ENCODE data around the gene EBF3. TPM values are rescaled to one million over a fixed set of nuclear protein-coding genes. Genes with fewer than 3 reads are reported as not detected.

The EBF3 gene
- total RNA-seq, 1 experiment from 2014 or later = 56.2 TPM

DNA sequence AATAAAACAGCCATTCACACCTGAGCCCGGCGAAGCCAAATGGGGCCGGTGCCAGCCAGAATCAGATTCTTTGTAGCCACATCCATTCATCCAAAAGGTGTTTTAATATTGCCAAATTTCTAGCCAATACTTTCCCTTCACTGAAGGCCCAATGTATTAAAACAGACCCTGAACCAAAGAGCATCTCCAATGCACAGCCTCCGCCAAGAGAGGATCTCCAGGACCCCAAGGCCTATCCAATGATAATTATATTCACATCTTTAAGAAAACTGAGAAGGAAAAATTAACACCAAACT is 12.2 kb downstream of the EBF3 start:
- Histone ChIP-seq H3K36me3 (ENCODE audit: insufficient read depth, low read length, poor library complexity, severe bottlenecking) (peaks cover 18% of the 10 kb centered on the region), H3K27ac (ENCODE audit: low read depth, low read length, poor library complexity, severe bottlenecking) (peak overlapping the region; percentile 75), H3K27me3 (replicated peaks; ENCODE audit: insufficient read depth, low read depth, low read length, poor library complexity) (no peaks in the 10 kb centered on the region), H3K4me1 (ENCODE audit: insufficient read depth, low read length, poor library complexity, severe bottlenecking) (peaks cover 91% of the 10 kb centered on the region), H3K9me3 (ENCODE audit: low read depth, low read length, poor library complexity, severe bottlenecking) (no peaks in the 10 kb centered on the region), H3K4me3 (ENCODE audit: low read depth, low read length, poor library complexity, severe bottlenecking) (no peak overlapping the region)
- TF ChIP-seq, protein P1, sequence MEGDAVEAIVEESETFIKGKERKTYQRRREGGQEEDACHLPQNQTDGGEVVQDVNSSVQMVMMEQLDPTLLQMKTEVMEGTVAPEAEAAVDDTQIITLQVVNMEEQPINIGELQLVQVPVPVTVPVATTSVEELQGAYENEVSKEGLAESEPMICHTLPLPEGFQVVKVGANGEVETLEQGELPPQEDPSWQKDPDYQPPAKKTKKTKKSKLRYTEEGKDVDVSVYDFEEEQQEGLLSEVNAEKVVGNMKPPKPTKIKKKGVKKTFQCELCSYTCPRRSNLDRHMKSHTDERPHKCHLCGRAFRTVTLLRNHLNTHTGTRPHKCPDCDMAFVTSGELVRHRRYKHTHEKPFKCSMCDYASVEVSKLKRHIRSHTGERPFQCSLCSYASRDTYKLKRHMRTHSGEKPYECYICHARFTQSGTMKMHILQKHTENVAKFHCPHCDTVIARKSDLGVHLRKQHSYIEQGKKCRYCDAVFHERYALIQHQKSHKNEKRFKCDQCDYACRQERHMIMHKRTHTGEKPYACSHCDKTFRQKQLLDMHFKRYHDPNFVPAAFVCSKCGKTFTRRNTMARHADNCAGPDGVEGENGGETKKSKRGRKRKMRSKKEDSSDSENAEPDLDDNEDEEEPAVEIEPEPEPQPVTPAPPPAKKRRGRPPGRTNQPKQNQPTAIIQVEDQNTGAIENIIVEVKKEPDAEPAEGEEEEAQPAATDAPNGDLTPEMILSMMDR (conservative IDR thresholded peaks at IDR 0.05; ENCODE audit: low read depth, low read length) = no peak
- TF ChIP-seq EZH2 (IDR thresholded peaks at IDR 0.05; ENCODE audit: borderline replicate concordance, low read depth, low read length, poor library complexity, severe bottlenecking) = no peak
- intact Hi-C loops (cut with micrococcal nuclease; ENCODE audit: unreplicated experiment) = no loop called here
- CTCF ChIA-PET = no interaction called here
- POLR2A ChIA-PET (ENCODE audit: low non-redundant PET) = no interaction called here
- no peak for DNase-seq (ENCODE audit: low spot score)
- BruUV-seq (replicated peaks) = no TSS peak

DNA sequence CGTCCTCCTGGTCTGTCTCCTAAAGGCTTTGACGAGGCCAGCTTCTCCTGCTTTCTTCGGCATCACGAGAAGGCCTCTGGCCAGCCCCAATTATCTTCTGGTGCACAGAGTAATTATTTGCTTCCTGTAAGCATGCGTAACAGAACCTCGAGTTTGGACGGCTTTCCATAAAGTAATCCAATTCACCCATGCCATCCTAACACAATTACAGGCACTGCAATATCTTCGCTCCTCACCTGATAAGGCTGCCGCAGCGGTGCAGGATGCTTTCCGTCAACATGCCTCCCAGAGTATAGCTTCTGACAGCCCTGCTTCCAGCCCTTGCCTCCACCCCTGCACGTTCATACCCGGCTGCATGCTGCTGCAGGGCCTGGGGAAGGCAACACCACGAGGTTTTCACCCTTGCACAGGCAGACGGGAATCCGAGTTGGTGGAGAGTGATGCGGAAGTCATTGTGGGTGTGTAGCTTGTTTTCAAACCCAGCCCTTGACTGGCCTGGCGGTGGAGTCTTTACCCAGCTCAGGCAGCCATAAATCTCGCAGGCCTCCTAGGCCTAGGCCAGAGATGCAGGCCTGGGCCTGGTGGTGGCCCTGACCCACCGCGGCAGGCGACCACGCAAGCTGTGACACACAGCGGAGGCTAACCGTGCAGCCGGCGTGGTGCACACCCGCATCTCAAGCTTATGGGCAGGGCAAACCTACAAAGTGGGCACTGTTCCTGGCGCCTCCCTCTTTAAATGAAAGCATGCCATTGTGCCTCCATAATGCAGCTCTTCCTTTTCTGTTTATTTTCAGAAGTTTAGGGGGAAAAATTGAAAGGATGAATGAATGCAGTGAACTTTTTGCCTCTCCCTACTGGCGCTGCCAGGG is 12.7 kb downstream of the EBF3 start:
- peak; percentile 79 for DNase-seq (ENCODE audit: low spot score)
- Histone ChIP-seq H3K27ac (ENCODE audit: low read depth, low read length, poor library complexity, severe bottlenecking) (peak overlapping the region; percentile 75), H3K4me3 (ENCODE audit: low read depth, low read length, poor library complexity, severe bottlenecking) (peak overlapping the region; percentile 30), H3K4me1 (ENCODE audit: insufficient read depth, low read length, poor library complexity, severe bottlenecking) (peaks cover 91% of the 10 kb centered on the region), H3K9me3 (ENCODE audit: low read depth, low read length, poor library complexity, severe bottlenecking) (no peaks in the 10 kb centered on the region), H3K27me3 (replicated peaks; ENCODE audit: insufficient read depth, low read depth, low read length, poor library complexity) (no peaks in the 10 kb centered on the region), H3K36me3 (ENCODE audit: insufficient read depth, low read length, poor library complexity, severe bottlenecking) (peaks cover 12% of the 10 kb centered on the region)
- intact Hi-C loops (cut with micrococcal nuclease; ENCODE audit: unreplicated experiment) = no loop called here
- TF ChIP-seq EZH2 (IDR thresholded peaks at IDR 0.05; ENCODE audit: borderline replicate concordance, low read depth, low read length, poor library complexity, severe bottlenecking) = no peak
- TF ChIP-seq, protein P1 (conservative IDR thresholded peaks at IDR 0.05; ENCODE audit: low read depth, low read length) = no peak
- ChIA-PET CTCF (interaction anchor here (0.6 to 0.8 kb wide), 2 partner anchors 20 to 61 kb away, joined by 3 to 4 read pairs; no protein-coding TSS in a partner anchor), POLR2A (ENCODE audit: low non-redundant PET) (no interaction called here)
- BruUV-seq (replicated peaks) = no TSS peak

DNA sequence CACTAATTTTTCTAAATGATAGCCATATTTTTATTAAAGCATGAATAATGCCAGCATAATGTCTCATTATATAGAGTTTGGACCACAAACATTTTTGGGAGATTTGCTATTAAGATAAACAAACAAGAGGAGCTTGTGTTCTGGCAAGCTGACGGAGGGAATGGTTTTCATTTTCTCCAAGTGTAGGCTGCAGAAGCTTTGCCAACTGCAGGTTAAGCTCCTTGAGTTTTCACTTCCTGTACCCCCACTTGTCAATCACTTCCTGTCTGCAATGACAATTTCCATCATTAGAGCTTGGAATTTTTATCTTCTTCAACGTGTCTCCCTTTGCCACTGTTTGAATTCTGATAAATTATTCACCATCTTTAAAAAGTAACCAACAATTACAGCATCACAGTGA is 13.4 kb downstream of the EBF3 start:
- ChIA-PET CTCF (interaction anchor here (0.6 to 0.8 kb wide), 2 partner anchors 21 to 61 kb away, joined by 3 to 4 read pairs; no protein-coding TSS in a partner anchor), POLR2A (ENCODE audit: low non-redundant PET) (no interaction called here)
- Histone ChIP-seq H3K9me3 (ENCODE audit: low read depth, low read length, poor library complexity, severe bottlenecking) (no peaks in the 10 kb centered on the region), H3K27me3 (replicated peaks; ENCODE audit: insufficient read depth, low read depth, low read length, poor library complexity) (no peaks in the 10 kb centered on the region), H3K4me3 (ENCODE audit: low read depth, low read length, poor library complexity, severe bottlenecking) (peak overlapping the region; percentile 30), H3K27ac (ENCODE audit: low read depth, low read length, poor library complexity, severe bottlenecking) (peak overlapping the region; percentile 75), H3K36me3 (ENCODE audit: insufficient read depth, low read length, poor library complexity, severe bottlenecking) (peaks cover 9% of the 10 kb centered on the region), H3K4me1 (ENCODE audit: insufficient read depth, low read length, poor library complexity, severe bottlenecking) (peaks cover 91% of the 10 kb centered on the region)
- intact Hi-C loops (cut with micrococcal nuclease; ENCODE audit: unreplicated experiment) = no loop called here
- BruUV-seq (replicated peaks) = no TSS peak
- TF ChIP-seq, protein P1 (conservative IDR thresholded peaks at IDR 0.05; ENCODE audit: low read depth, low read length) = no peak
- no peak for TF ChIP-seq EZH2 (IDR thresholded peaks at IDR 0.05; ENCODE audit: borderline replicate concordance, low read depth, low read length, poor library complexity, severe bottlenecking)
- peak; percentile 81 for DNase-seq (ENCODE audit: low spot score)

Measured in A673 (cell line).